Activated CD4-positive, alpha-beta T cell treated with anti-CD3 and anti-CD28 coated beads, Interleukin-2, amount 50 U/mL, for 24 hours (primary cell): ENCODE measurements around the gene RIOK2.
"Not testable (repeated sequence)": the region's sequence is repeated elsewhere in the genome, so short reads cannot be mapped to it uniquely, and the experiment has no call there.

Experiments
- DNase-seq, 2 donors: peaks; one replicate each; pipeline ENCODE4 v3.0.0-alpha.2; 2020; ENCODE audit warnings: low read depth in 1 of 2, low spot score in 1 of 2

The RIOK2 gene

DNA sequence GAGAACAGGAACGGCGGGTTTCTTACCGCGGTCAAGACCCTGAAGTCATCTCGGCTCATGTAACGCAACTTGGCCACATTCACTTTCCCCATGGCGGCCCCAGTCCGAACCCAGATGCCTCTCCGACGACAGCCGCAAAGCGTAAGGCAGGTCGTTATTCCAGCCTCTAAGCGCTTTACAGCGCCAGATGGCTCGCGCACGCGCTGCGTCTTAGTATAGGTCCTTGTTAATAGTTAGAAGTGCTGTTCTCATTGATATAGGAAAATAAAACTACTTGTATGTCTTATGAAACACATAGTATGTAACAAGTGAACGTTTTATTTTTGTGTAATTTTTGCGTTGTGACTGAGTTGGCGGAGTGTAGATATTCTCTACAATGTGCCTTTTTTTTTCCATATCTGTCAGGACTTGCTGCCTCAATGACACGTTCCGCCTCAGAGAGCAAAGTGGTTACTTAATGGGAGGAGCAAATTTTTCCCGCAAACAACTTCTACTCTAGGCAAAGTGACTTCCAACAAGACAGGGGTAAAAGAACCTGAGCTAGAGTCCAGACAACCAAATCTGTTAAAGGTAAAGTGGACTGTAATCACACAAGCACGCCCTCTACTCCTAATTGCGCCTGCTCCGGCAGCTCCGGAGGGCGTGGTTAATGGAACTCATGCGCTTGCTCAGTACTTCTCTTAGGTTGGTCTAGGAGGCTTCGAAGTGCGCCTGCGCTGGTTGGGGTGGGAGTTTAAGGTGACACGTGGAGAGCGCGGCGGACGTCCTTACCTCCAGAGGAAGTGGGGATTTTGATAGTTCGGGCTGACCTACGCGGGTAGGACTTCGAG lies at the start of gene RIOK2:
Gene RIOK2 (minus strand): TSS at position 148 of the 830 bp plus-strand sequence. CDS start 56 bp downstream, at position 92.
- DNase-seq = peak; percentile 83 to 95

DNA sequence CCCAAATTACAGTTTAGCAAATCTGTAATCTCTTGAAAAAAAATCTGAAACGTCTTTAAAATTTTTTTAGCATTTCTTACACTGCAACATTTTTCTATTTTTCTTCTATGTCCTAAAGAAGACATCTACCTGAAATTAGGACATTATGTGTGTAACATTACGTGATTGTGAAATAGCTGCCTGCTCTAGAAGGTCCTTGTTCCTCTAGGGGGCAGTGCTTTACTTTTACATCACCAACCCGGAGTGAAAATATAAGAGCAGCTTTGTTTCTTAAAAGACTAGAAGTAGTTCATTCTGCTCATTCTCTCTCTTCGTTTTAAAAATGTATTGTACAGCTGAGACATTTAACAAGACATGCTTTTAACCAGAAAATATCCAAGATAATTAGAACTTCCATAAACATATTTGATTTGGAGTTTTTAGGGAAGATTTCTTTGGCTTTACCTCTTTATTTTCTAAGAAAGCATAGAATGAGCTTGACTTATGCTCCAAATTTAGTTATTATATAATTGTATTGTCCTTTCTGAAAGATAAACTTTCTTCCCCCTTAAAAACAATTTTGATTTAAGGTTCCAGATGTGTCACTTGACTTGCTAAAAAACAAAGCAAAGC lies 48.1 kb upstream of the RIOK2 start:
- peak in 1 of 2 donors; percentile 27 for DNase-seq

DNA sequence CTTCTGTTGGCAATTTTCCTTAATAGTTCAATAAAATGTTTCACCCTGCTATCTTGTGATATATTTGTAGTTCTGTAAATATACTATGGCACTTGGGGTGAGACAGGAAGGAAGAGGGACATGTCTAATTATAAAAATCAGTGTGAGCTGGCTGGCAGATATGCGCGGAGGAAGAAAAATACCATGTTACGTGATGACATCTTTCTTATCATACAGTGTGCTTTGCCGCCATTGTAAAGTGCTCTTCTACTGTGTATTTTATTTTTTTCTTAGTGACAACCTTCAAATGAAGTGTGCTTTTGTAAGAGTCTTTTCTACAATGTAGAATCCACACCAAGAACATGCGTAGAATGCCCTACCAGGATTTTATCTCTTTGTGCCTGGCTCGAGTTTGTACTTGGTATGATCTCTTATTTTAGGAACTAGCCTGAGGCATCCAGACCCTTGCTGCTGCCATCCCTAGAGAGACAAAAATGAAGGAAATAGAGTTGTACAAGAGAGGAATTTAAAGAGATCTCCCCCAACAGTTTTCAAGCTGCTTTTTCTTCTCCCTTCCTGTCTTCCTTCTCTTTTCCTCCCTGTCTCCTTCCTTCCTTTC lies 46.7 kb upstream of the RIOK2 start:
- no peak for DNase-seq

DNA sequence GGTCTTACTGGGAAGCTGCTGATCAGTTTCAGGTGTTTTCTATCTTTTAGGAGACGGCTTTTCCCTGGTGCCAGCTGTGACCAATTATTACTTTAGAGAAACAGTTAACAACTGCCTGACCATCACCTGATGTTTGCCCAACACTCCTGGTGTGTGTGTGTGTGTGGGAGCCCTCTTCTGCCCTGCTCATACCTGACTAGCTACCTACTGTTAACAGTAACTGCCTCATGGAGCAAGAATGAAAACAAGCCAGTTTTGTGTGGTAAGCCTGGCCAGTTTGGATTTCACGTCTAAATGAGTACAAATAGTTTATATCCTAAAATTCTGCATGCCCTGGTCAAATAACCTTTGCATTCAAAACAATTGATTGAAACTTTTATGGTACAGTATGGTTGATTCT lies 46.1 kb upstream of the RIOK2 start:
- DNase-seq = no peak

DNA sequence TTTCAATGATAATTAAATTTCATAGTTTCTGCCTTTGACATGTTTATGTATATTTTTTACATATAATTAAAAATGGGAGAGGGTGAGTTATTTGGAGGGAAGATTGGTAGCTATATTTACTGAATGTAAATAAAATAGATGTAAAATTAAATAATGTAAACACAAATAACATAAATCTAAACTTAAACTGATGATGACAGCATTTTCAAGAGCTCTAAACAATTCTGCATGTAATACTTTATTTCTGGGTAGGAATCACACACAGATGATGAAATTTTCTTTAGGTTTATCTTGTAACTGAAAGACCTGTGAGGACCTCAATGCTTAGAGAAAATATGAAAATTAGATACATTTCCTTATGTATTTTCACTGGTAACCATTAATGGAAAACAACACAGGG lies 42.2 kb upstream of the RIOK2 start:
- DNase-seq = no peak

DNA sequence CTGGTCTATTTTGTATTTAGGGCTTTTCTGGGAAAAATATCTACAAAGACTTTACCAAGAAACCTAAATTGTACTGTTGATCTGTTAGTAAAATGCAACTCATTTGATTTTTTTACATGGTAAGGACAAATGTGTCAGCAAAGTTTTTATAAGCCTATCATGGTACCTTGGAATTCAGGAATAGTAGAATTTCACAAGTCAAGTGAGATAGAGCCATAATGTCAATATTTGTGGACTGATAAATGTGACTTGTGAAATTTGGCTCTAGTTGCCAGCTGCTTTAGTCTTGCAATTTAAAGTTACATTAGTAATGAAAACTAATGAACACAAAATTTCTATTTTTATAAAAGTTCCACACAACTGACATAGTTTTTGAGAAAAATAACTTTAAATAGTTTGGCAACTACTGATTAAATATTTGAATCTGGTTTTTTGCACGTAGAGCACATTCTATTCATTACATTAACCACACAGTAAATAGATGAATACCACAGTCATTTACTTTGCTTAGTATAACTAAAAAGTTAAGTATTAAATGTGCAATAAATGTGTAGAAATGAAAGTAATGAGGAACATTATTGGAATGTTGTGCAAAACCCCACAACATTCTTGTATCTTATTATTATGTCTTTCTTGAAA lies 41.2 kb upstream of the RIOK2 start:
- DNase-seq = no peak

DNA sequence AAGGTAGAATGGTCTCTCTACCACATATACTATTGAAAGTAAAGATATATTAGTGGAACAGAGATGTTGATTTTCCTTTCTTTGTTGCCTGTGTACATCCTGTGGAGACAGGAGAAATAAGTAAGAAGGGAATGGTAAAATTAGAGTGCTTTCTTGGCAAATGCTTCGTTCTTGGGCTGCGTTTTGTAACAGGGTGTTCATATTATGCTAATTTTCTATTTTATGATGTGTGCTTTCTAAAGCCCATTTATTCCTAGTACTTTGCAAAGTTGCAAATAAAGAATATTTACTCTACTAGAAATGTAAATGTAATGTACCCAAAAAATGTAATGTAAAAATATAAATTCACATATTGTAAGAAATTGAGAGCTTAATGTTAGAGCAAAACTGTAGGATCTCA lies 40.5 kb upstream of the RIOK2 start:
- DNase-seq = no peak

DNA sequence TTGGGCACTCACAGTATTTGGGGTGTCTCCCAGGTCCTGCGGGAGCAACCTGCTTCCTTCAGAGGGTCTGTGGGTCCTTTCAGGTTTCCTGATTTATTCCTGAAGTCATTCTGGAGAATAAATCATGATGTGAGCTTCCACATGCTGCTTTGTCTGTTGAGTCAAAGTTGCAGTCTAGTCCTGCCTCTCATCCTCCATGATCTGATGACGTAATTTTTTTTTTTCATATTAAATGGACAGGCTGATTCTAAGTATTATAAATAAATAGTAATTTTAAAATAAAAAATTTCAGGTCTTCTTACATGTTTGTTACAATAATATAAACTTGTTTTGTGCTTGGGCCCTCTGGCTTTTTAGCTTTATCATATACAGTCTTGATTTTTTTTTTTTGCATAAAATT lies 26.3 kb upstream of the RIOK2 start:
- DNase-seq = no peak

DNA sequence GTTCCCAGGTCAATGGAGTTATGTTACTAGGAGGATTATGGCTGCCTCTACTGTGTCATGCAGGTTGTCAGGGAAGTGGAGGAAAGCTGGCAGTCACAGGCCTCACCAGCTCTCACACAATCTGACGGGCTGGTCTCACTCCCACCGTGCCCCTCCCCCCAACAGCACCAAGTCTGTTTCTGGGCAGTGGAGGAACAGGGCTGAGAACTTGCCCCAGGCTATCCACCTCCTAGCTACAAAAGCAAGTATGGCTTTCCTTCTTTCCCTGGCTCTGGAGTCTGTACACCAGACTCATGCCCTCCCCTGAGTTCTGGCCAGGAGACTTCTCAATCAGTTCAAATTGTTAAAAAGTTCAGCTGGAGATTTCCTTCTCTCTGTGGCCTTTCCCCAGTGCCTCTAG lies 25.7 kb upstream of the RIOK2 start:
- DNase-seq = no peak

DNA sequence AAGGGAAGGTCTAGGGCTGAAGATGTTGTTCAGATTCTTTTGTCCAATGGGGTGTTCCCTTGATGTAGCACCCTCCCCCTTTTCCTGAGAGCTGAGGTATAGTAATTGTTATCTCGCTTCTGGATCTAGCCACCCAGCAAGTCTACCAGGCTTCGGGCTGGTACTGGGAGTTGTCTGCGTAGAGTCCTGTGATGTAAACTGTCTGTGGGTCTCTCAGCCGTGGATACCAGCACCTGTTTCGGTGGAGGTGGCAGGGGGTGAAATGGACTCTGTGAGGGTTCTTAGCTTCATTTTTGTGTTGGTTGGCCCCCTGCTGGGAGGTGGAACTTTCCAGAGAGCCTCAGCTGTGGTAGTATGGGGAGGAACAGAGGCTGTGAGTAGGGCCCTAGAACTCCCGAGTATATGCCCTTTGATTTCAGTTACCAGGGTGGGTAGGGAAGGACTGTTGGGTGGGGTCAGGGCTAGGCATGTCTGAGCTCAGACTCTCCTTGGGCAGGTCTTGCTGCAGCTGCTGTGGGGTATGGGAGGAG lies 25.2 kb upstream of the RIOK2 start:
- no peak for DNase-seq

DNA sequence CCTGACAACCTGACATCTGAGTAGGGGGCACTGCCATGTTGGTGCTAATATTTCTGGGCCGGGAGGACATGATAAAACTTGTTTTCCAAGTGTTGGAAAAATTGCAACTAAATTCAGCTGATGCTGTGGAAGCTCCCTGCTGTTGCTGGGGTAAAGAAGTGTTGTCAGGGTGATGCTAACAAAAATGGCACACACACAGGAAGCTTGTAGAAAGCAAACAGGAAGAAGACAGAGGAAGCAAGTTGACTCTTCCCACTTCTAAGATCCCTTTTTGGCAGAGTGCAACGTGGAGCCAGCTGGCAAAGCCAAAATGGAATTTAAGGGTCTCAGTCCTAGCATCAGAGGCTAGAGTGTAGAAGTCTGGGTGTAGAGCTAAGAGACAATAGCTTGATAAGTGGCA lies 11.3 kb upstream of the RIOK2 start:
- DNase-seq = no peak

DNA sequence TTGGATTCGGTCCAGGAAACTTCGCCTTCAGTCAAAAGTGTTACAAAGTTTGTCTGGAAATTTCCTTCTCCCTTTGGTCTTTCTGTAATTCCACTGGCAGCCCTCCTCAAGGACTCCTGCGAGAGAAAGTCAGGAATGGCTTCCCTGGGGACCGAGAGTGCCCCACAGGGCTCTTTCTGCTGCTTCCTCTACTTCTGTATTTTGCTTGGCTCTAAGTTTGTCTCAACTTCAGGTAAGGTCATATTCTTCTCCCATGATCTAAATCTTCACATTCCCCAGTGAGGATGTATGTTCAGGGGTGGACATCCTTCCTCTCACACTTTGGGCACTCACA lies 10.3 kb upstream of the RIOK2 start:
- DNase-seq = no peak

DNA sequence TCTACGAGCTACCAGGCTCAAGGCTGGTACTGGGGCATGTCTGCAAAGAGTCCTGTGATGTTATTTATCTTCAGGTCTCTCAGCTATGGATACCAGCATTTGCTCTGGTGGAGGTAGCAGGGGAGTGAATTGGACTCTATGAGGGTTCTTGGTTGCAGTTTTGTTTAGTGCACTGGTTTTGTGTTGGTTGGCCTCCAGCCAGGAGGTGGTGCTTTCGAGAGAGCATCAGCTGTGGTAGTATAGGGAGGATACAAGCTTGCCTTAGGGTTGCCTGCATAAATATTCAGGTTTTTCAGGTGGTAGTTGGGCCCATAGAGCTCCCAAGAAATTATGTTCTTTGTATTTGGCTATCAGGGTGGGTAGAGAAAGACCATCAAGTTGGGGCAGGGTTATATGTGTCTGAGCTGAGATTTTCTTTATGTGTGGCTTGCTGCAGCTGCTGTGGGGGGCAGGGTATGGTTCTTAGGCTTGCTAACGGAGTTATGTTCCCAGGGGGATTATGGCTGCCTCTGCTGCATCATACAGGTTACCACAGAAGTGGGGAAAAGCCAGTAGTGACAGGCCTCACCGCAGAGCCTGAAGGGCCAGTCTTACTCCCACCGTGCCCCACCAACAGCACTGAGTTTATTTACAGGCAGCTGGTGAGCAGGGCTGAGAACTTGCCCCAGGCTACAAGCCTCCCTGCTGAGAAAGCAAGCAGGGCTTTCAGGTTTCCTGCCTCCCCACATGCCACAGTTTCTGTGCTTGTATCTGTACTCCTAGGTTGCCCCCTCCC lies 9.7 kb upstream of the RIOK2 start:
- no peak for DNase-seq

DNA sequence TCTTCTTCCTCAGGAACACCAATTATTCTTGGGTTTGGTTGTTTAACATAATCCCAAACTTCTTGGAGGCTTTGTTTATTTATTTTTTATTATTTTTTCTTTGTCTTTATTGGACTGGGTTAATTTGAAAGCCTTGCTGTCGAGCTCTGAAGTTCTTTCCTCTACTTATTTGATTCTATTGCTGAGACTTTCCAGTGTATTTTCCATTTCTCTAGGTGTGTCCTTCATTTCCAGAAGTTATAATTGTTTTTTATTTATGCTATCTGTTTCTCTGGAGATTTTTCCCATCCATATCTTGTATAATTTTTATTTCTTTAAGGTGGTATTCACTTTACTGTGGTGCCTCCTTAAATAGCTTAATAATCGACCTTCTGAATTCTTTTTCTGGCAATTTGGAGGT lies 8.8 kb upstream of the RIOK2 start:
- DNase-seq = no peak

DNA sequence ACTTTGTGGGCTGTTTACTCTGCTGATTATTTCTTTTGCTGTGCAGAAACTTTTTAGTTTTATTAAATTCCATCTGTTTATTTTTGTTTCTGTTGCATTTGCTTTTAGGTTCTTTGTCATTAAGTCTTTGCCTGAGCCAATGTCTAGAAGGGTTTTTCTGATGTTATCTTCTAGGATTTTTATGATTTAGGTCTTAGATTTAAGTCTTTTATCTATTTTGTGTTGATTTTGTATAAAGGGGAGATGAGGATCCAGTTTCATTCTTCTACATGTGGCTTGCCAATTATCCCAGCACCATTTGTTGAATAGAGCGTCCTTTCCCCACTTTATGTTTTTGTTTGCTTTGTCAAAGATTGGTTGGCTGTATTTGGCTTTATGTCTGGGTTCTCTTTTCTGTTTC lies 6.5 kb upstream of the RIOK2 start:
- DNase-seq = not testable (repeated sequence)

DNA sequence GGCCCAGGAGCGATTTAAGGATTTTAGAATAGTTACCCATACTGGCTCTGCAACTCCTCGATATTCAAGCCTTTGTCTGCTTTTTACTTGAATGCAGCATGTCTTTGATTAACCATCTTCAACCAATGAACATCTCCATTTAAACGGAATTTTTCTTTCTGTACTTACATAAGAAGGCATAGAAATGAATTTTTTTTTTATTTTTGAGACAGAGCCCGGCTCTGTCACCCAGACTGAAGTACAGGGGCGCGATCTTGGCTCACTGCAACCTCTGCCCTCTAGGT lies 825 bp upstream of the RIOK2 start:
- DNase-seq = no peak

DNA sequence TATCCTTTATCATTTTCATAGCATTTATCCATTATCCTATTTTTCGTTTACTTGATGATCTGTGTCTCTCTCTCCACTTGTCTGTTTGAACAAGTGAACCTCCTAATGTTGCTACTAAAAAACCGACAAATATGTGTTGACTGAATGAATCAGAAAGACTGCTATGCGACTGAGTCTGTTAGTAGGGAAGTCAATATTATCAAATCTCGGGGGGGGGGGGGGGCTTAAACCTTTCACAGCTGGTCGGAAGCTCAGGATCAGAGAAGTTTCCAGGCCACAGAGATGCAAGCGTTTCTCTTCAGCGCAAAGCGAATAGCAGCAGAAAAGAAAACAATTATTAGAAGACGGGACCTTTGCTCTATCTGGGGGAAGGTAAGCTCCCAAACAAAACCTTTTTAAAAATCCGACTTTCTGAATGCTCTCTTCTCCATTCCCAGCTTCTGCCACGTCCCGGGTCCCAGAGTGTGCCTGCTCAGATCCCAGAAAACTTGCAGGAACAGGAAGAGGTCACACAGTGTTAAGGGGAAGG lies 412 bp downstream of the RIOK2 start:
- no peak for DNase-seq

DNA sequence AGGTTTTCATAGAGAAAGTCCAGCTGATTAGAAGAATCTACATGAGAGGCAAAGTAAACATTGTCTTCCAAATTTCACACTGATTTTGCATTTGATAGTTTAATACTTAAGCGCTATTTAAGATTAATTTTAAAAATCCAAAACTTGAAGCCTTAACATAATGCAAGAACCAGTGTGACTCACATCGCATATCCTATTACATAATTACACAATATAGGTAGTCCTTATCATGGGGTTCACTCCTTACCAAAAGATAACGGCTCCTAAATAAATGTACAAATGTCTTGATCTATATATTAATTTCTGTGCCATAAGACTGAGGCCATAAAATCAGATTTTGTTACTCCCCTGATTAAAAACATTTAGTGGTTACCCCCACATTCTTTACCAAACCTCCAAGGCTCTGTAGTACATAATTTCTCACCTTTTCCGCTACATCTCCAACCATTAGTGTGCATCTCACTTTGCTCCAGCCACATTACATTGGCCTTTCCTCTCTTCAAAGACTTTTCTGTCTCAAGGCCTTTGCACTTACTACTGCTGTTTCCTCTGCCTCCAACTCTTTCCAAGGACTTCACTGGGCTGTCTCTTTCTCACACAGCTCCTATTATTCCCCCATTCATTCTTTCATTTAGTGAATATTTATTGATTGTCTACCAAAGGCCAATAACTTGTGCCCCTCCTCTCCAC lies 1.0 kb downstream of the RIOK2 start:
- no peak for DNase-seq

DNA sequence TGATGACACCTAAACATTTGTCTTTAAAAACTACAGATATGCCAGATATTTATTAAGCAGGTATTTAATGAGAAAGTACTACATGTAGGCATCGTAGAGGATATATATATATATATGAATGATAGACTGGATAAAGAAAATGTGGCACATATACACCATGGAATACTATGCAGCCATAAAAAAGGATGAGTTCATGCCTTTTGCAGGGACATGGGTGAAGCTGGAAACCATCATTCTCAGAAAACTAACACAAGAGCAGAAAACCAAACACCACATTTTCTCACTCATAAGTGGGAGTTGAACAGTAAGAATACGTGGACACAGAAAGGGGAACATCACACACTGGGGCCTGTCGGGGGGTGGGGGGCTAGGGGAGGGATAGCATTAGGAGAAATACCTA lies 3.6 kb downstream of the RIOK2 start:
- DNase-seq = not testable (repeated sequence)

DNA sequence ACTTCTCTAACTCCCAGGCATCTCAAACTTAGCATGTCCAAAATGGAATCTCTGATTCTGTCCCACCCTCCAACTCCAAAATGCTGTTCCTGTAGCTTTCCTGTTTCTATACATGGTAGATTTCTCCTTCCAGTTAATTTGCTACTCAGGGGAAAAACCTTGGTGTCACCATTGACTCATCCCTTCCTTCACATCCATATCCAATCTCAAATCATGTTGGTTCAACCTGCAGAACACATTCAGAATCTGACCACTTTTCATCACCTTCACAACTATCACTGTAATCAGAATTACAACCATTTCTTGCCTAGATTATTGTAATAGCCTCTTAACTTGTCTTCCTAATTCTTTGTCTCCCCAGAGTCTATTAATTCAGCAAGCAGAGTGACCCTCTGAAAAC lies 10.8 kb downstream of the RIOK2 start:
- DNase-seq = no peak
